GM19397 (cell line): ENCODE data around the gene PAQR5.
"Not testable (repeated sequence)": the region's sequence is repeated elsewhere in the genome, so short reads cannot be mapped to it uniquely, and the experiment has no call there.

Experiments
- ATAC-seq: cut with Tn5 transposase; IDR thresholded peaks from one replicate; pipeline ENCODE4 v1.9.1; 2021; ENCODE audit warnings: mild to moderate bottlenecking, moderate library complexity; ENCODE audit not compliant: unreplicated experiment

Gene PAQR5

GRCh38 chr15:69346112-69346511, 47.4 kb downstream of the PAQR5 start:
- ATAC-seq, result no peak

GRCh38 chr15:69351333-69351732, 52.6 kb downstream of the PAQR5 start:
- ATAC-seq, result no peak

GRCh38 chr15:69351884-69352283, 53.2 kb downstream of the PAQR5 start:
- no peak for ATAC-seq

GRCh38 chr15:69357773-69358771, 59.4 kb downstream of the PAQR5 start:
- no peak for ATAC-seq

GRCh38 chr15:69358850-69359249, 60.1 kb downstream of the PAQR5 start:
- no peak for ATAC-seq

- ATAC-seq, result no peak
Measured at GRCh38 chr15:69359722-69360121, 61.0 kb downstream of the PAQR5 start.

- ATAC-seq, result no peak
Measured at GRCh38 chr15:69360642-69361041, 61.9 kb downstream of the PAQR5 start.

- no peak for ATAC-seq
Measured at GRCh38 chr15:69367236-69367635, 68.5 kb downstream of the PAQR5 start.

- no peak for ATAC-seq
Measured at GRCh38 chr15:69369631-69370030, 70.9 kb downstream of the PAQR5 start.

GRCh38 chr15:69373406-69373805, 74.7 kb downstream of the PAQR5 start:
- ATAC-seq, result no peak

GRCh38 chr15:69375151-69375790, 76.6 kb downstream of the PAQR5 start:
- ATAC-seq, result no peak

- ATAC-seq, result no peak
Measured at GRCh38 chr15:69377216-69377970, 78.7 kb downstream of the PAQR5 start.

GRCh38 chr15:69380100-69380725, 81.5 kb downstream of the PAQR5 start:
- no peak for ATAC-seq

GRCh38 chr15:69380726-69381105, 82.0 kb downstream of the PAQR5 start:
- ATAC-seq, result no peak

- not testable (repeated sequence) for ATAC-seq
Measured at GRCh38 chr15:69382176-69382575, 83.5 kb downstream of the PAQR5 start.

GRCh38 chr15:69384066-69384465, 85.4 kb downstream of the PAQR5 start:
- not testable (repeated sequence) for ATAC-seq

GRCh38 chr15:69384626-69385598, 86.2 kb downstream of the PAQR5 start:
- ATAC-seq, result no peak

- ATAC-seq, result no peak
Measured at GRCh38 chr15:69385831-69386230, 87.1 kb downstream of the PAQR5 start.

GRCh38 chr15:69386284-69386683, 87.6 kb downstream of the PAQR5 start:
- ATAC-seq, result no peak

GRCh38 chr15:69388260-69388705, 89.6 kb downstream of the PAQR5 start:
- no peak for ATAC-seq
